GM19397 (cell line): ENCODE measurements around the gene MTM1.

Experiments used
- ATAC-seq: cut with Tn5 transposase; IDR thresholded peaks from one replicate; pipeline ENCODE4 v1.9.1; 2021; ENCODE audit warnings: mild to moderate bottlenecking, moderate library complexity; ENCODE audit not compliant: unreplicated experiment

Gene MTM1

DNA sequence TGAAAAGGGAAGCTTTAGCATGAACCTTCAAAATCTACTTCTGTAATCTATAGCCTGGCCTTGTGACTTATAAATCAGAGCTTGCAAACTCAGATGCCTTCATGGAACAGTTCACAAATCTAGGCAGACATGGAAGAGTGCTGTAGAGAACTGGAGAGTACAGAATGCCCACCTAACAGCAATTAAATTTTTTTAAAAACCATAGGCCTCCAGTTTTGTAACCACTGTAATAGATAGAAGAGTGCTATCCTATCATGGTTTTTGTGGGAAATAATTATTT, 135.2 kb downstream of the MTM1 start:
- no peak for ATAC-seq

DNA sequence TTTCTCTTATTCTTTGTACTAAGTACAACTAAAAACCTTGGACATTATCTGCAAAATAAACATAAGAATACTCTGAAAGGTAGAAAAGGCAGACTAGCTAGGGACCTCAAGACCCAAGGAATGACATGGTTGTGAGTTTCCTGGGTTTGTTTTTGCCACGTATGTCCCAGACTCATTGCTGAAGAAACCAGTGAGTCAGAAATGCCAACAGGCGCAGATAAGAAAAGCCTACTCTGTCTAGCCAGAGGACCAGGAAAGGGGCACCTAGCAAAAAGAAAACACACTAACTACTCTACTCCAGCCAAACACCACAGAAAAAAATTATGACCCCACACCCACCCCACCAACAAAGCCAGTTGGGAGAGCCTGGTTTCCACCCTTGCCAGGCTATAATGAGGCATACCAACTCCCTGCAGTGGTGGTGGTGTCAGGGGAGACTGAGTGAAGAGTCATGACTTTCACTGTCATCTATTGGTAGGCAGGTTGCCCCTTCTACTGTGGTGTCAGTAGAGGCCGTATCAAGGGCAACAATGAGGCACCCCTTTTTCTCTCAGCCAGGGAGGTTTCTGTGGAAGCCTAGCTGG, 135.7 kb downstream of the MTM1 start:
- ATAC-seq, result no peak

DNA sequence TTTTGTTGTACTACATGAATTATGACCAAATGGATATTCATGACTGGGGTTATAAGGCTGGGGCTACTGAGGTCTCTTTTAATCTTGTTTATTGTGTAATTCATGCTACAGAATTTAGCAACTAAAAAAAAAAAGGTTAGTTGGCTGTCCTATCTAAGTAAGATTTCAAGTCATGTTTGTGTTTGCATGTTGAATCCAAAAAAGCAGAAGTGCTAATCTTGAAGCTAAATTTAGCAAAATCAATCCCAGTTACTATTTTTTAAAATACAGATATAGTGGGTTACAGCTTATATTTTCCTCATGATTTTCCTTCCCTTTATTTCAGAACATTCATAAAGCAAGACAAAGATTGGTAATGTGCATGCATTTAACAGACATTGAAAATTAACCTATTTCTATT, 144.2 kb downstream of the MTM1 start:
- no peak for ATAC-seq

DNA sequence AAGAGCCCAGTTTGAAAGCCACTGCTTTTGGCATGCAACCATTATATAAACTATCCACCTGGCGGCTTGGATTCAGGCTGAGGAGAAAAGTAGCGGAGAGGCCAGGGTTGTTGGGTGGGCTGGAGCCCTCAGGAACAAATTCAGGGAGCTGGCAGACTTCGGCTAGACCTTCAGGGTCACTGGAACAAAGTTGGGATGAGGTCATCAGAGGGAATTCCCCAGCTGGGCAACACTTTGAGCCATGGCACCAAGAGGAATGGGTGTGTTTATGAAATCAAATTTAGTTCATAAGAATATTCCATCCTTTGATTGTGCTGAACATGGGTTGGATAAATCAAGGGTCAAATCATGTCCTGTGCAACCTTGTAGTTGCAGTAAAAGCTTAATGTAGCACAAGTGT, 146.8 kb downstream of the MTM1 start:
- ATAC-seq, result no peak

DNA sequence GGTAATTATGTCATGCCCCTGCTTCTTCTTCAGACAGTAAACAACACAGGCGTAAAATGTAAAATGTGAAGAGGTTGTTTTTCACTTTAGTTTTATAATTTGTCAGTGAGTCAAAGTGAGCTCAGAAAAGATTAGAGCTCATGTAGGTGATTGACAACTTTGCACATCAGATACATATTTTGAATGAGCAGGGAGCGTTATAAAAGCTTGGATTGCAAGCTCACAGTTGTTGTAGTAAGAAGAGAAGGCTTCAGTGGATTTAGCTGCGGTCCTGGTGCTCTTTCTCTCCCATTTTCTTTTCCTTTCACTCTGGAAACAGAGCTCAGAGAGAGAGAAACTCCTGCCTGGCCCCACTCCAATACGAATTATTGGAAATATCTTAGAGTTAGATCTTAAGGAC, 151.2 kb downstream of the MTM1 start:
- no peak for ATAC-seq
